GM18517 (cell line): ENCODE results near the gene FOXQ1.
"Not testable (repeated sequence)": the region's sequence is repeated elsewhere in the genome, so short reads cannot be mapped to it uniquely, and the experiment has no call there.

Experiments used
- ATAC-seq: cut with Tn5 transposase; IDR thresholded peaks from one replicate; pipeline ENCODE4 v1.9.1; 2021; ENCODE audit warnings: mild to moderate bottlenecking, moderate library complexity; ENCODE audit not compliant: unreplicated experiment

FOXQ1 gene

GRCh38 chr6:1355068-1355467, 43.2 kb downstream of the FOXQ1 start:
- ATAC-seq, result not testable (repeated sequence)

- not testable (repeated sequence) for ATAC-seq
These were observed 49.8 kb downstream of the FOXQ1 start for GRCh38 chr6:1361717-1362116.

GRCh38 chr6:1362643-1363042, 50.7 kb downstream of the FOXQ1 start:
- no peak for ATAC-seq

- ATAC-seq, result no peak
These were observed 51.4 kb downstream of the FOXQ1 start for GRCh38 chr6:1363298-1363697.

- no peak for ATAC-seq
These were observed 52.1 kb downstream of the FOXQ1 start for GRCh38 chr6:1363729-1364572.
